Panc1 (cell line): Measurements from ENCODE around the gene SPATA31D4.

Source experiments
- CTCF ChIP-seq: fragments of 450-650 bp; IDR thresholded peaks from 2 replicates; pipeline ENCODE4 v1.5.1; 2017; ENCODE audit warnings: mild to moderate bottlenecking
- POLR2AphosphoS5 ChIP-seq: IDR thresholded peaks from 2 replicates; pipeline ENCODE4 v1.6.1; 2012; ENCODE audit warnings: mild to moderate bottlenecking, low read depth, low read length, moderate library complexity
- REST ChIP-seq, 2 experiments: IDR thresholded peaks; 2 replicates each; pipeline ENCODE4 v1.6.1; 2011 to 2012; ENCODE audit warnings: low read depth in 2 of 2, control low read depth in 1 of 2, low read length in 1 of 2, mild to moderate bottlenecking in 1 of 2, moderate library complexity in 1 of 2; ENCODE audit not compliant: insufficient read depth in 1 of 2
- SIN3A ChIP-seq: IDR thresholded peaks from 2 replicates; pipeline ENCODE4 v1.6.1; 2012; ENCODE audit warnings: low read depth, mild to moderate bottlenecking, low read length, moderate library complexity, borderline replicate concordance; ENCODE audit not compliant: insufficient read depth
- TCF7L2 ChIP-seq: IDR thresholded peaks from 2 replicates; pipeline ENCODE4 v1.6.1; 2011; ENCODE audit warnings: mild to moderate bottlenecking, low read depth, low read length, inconsistent platforms

GRCh38 chr9:81953096-81953495, 24.9 kb downstream of the SPATA31D4 start:
- TF ChIP-seq TCF7L2 = no peak
- no peak for TF ChIP-seq POLR2AphosphoS5
- no peak for TF ChIP-seq CTCF
- TF ChIP-seq SIN3A = no peak
- no peak for TF ChIP-seq REST (IDR thresholded peaks at IDR 0.05; ENCODE audit: insufficient read depth in 1 of 2, low read depth in 2 of 2, low read length in 1 of 2)
